IMR-90 (cell line): ENCODE measurements around the gene ARHGAP24. TPM values are rescaled to one million over a fixed set of nuclear protein-coding genes. Genes with fewer than 3 reads are reported as not detected.

ENCODE experiments used
- ATAC-seq: fragments of 200-7000 bp; cut with Tn5 transposase; 2 replicates; pipeline ENCODE4 v1.9.1; 2020; ENCODE audit warnings: low read depth, mild to moderate bottlenecking, moderate library complexity
- BruUV-seq: library from RNA; stranded (reverse); fragments of 400-500 nt; replicated peaks from 2 replicates; lab custom pipeline; 2021; lab: Mats Ljungman, UMichigan
- CTCF ChIA-PET: fragments of 300-600 bp; formaldehyde crosslinking; extraction: SDS; loops from one replicate; lab custom pipeline; 2021; ENCODE audit warnings: antibody characterized with exemption; lab: Yijun Ruan, JAX
- POLR2A ChIA-PET: fragments of 300-600 bp; sonication (Branson Sonifier 250); formaldehyde crosslinking; loops from one replicate; lab custom pipeline; 2022; ENCODE audit warnings: antibody characterized with exemption; ENCODE audit not compliant: unreplicated experiment; lab: Charles Lee
- DNase-seq: peaks from one replicate; pipeline ENCODE4 v3.0.0; 2013
- H2AFZ ChIP-seq: replicated peaks from 2 replicates; pipeline ENCODE3; 2013; ENCODE audit warnings: low read length, mild to moderate bottlenecking; ENCODE audit not compliant: poor library complexity
- H2AK5ac ChIP-seq: 2 replicates; pipeline ENCODE4 v1.6.1; 2013; ENCODE audit warnings: low read depth, low read length, inconsistent platforms
- H2AK9ac ChIP-seq: replicated peaks from 2 replicates; pipeline ENCODE3; 2013; ENCODE audit warnings: mild to moderate bottlenecking, low read depth, low read length, moderate library complexity; ENCODE audit not compliant: poor library complexity
- H2BK120ac ChIP-seq: 2 replicates; pipeline ENCODE4 v1.6.1; 2013; ENCODE audit warnings: low read depth, low read length, inconsistent platforms
- H2BK15ac ChIP-seq: 3 replicates; pipeline ENCODE4 v1.6.1; 2013; ENCODE audit warnings: low read depth, low read length, inconsistent platforms
- H2BK20ac ChIP-seq: 2 replicates; pipeline ENCODE4 v1.6.1; 2013; ENCODE audit warnings: low read depth, mild to moderate bottlenecking, inconsistent platforms, low read length, moderate library complexity
- H2BK5ac ChIP-seq: 2 replicates; pipeline ENCODE4 v1.6.1; 2013; ENCODE audit warnings: mild to moderate bottlenecking, low read depth, low read length, inconsistent platforms; ENCODE audit not compliant: poor library complexity, severe bottlenecking
- H3K14ac ChIP-seq: replicated peaks from 2 replicates; pipeline ENCODE4 v1.6.1; 2013; ENCODE audit warnings: low read depth, low read length, inconsistent platforms
- H3K18ac ChIP-seq: 2 replicates; pipeline ENCODE4 v1.6.1; 2013; ENCODE audit warnings: low read depth, low read length, control low read depth
- H3K23ac ChIP-seq: 2 replicates; pipeline ENCODE4 v1.6.1; 2013; ENCODE audit warnings: low read depth, low read length, inconsistent platforms
- H3K27ac ChIP-seq: 2 replicates; pipeline ENCODE4 v1.5.1; 2013; ENCODE audit warnings: mild to moderate bottlenecking, control low read depth, low read length; ENCODE audit not compliant: insufficient read depth
- H3K27me3 ChIP-seq: 2 replicates; pipeline ENCODE4 v1.6.1; 2013; ENCODE audit warnings: low read length; ENCODE audit not compliant: control insufficient read depth, insufficient read depth
- H3K36me3 ChIP-seq: 2 replicates; pipeline ENCODE4 v1.6.1; 2013; ENCODE audit warnings: low read length, mixed read lengths; ENCODE audit not compliant: control insufficient read depth, insufficient read depth
- H3K4ac ChIP-seq: 2 replicates; pipeline ENCODE4 v1.6.1; 2013; ENCODE audit warnings: low read depth, low read length, inconsistent platforms
- H3K4me1 ChIP-seq: 2 replicates; pipeline ENCODE4 v1.6.1; 2013; ENCODE audit warnings: low read length, mixed read lengths; ENCODE audit not compliant: control insufficient read depth, insufficient read depth
- H3K4me2 ChIP-seq: 2 replicates; pipeline ENCODE4 v1.6.1; 2013; ENCODE audit warnings: low read depth, mild to moderate bottlenecking, control low read depth, low read length, moderate library complexity
- H3K4me3 ChIP-seq: 2 replicates; pipeline ENCODE4 v1.5.1; 2013; ENCODE audit warnings: low read depth, mild to moderate bottlenecking, control low read depth, low read length, moderate library complexity; ENCODE audit not compliant: insufficient read depth
- H3K56ac ChIP-seq: 2 replicates; pipeline ENCODE4 v1.6.1; 2013; ENCODE audit warnings: low read length, inconsistent platforms; ENCODE audit not compliant: insufficient read depth; ENCODE audit errors: extremely low read depth
- H3K79me1 ChIP-seq, 2 experiments: 2 replicates each; pipeline ENCODE4 v1.6.1; 2013; ENCODE audit warnings: low read length in 2 of 2, inconsistent platforms in 1 of 2, low read depth in 1 of 2
- H3K9ac ChIP-seq: 2 replicates; pipeline ENCODE4 v1.6.1; 2013; ENCODE audit warnings: low read depth, low read length, control low read depth
- H3K9me1 ChIP-seq: 2 replicates; pipeline ENCODE4 v1.6.1; 2013; ENCODE audit warnings: low read length, inconsistent platforms; ENCODE audit not compliant: insufficient read depth
- H3K9me3 ChIP-seq: 2 replicates; pipeline ENCODE4 v1.6.1; 2013; ENCODE audit warnings: low read length; ENCODE audit not compliant: control insufficient read depth, insufficient read depth
- H4K20me1 ChIP-seq: 2 replicates; pipeline ENCODE4 v1.6.1; 2013; ENCODE audit warnings: low read length, inconsistent platforms; ENCODE audit not compliant: insufficient read depth
- H4K5ac ChIP-seq: 2 replicates; pipeline ENCODE4 v1.6.1; 2013; ENCODE audit warnings: mild to moderate bottlenecking, low read depth, low read length, control low read depth
- H4K8ac ChIP-seq, 2 experiments: 2 replicates each; pipeline ENCODE4 v1.6.1; 2013; ENCODE audit warnings: low read depth in 2 of 2, low read length in 2 of 2, control low read depth in 1 of 2, inconsistent platforms in 1 of 2
- H4K91ac ChIP-seq: 2 replicates; pipeline ENCODE4 v1.6.1; 2013; ENCODE audit warnings: low read depth, low read length, inconsistent platforms; ENCODE audit not compliant: insufficient read depth
- BHLHE40 ChIP-seq: fragments of 150-350 bp; IDR thresholded peaks from 2 replicates; pipeline ENCODE4 v1.6.1; 2016; ENCODE audit warnings: mild to moderate bottlenecking, low read depth, low read length
- CEBPB ChIP-seq: IDR thresholded peaks from 2 replicates; pipeline ENCODE4 v1.6.1; 2012; ENCODE audit warnings: low read depth, low read length, improper control_type of control experiment
- CHD1 ChIP-seq: IDR thresholded peaks from 2 replicates; pipeline ENCODE4 v1.6.1; 2012; ENCODE audit warnings: low read depth, low read length, improper control_type of control experiment
- FOS ChIP-seq: fragments of 150-350 bp; IDR thresholded peaks from 2 replicates; pipeline ENCODE4 v1.6.1; 2016; ENCODE audit warnings: low read depth, low read length
- MAFK ChIP-seq: IDR thresholded peaks from 2 replicates; pipeline ENCODE4 v1.6.1; 2012; ENCODE audit warnings: low read depth, low read length, improper control_type of control experiment
- MAZ ChIP-seq: IDR thresholded peaks from 2 replicates; pipeline ENCODE4 v1.6.1; 2012; ENCODE audit warnings: low read depth, mild to moderate bottlenecking, low read length, improper control_type of control experiment, moderate library complexity, borderline replicate concordance
- MXI1 ChIP-seq: IDR thresholded peaks from 2 replicates; pipeline ENCODE4 v1.6.1; 2012; ENCODE audit warnings: low read depth, mild to moderate bottlenecking, low read length, moderate library complexity, borderline replicate concordance
- NFE2L2 ChIP-seq: fragments of 150-350 bp; IDR thresholded peaks from 2 replicates; pipeline ENCODE4 v1.6.1; 2016; ENCODE audit warnings: low read depth, mild to moderate bottlenecking, low read length
- POLR2A ChIP-seq: IDR thresholded peaks from 2 replicates; pipeline ENCODE4 v1.6.1; 2012; ENCODE audit warnings: mild to moderate bottlenecking, low read depth, low read length
- RAD21 ChIP-seq: IDR thresholded peaks from 2 replicates; pipeline ENCODE4 v1.6.1; 2012; ENCODE audit warnings: low read length, improper control_type of control experiment
- RCOR1 ChIP-seq: IDR thresholded peaks from 2 replicates; pipeline ENCODE4 v1.6.1; 2012; ENCODE audit warnings: mild to moderate bottlenecking, low read length, improper control_type of control experiment; ENCODE audit not compliant: insufficient replicate concordance
- RFX5 ChIP-seq: IDR thresholded peaks from 2 replicates; pipeline ENCODE4 v1.8.0; 2012; ENCODE audit warnings: low read depth, mild to moderate bottlenecking, low read length, moderate library complexity
- SMC3 ChIP-seq: fragments of 150-350 bp; IDR thresholded peaks from 2 replicates; pipeline ENCODE4 v1.6.1; 2016; ENCODE audit warnings: low read depth, mild to moderate bottlenecking, antibody characterized with exemption, low read length, moderate library complexity
- WGBS, 2 experiments: methylation state at CpG; one replicate each; pipeline versions ENCODE4 v1.1.5 to v1.1.7; 2013; ENCODE audit warnings: missing lambda C conversion rate in 2 of 2; ENCODE audit not compliant: insufficient read length in 1 of 2; ENCODE audit errors: extremely low coverage in 2 of 2; 5-methylcytosine and 5-hydroxymethylcytosine counted together
- dilution Hi-C: fragments of 300-500 bp; cut with HindIII; formaldehyde crosslinking; loops from one replicate; pipeline ENCODE4 v1.14.3; 2018; ENCODE audit warnings: low sequenced_read_pairs; ENCODE audit not compliant: unreplicated experiment
- in situ Hi-C: fragments of 300-500 bp; cut with MboI; formaldehyde crosslinking; loops from 3 replicates; pipeline ENCODE4 v1.14.3; 2019; ENCODE audit warnings: low sequenced_read_pairs, inconsistent platforms, mixed read lengths
- intact Hi-C: fragments of 100-400 bp; cut with micrococcal nuclease; formaldehyde crosslinking; loops from 2 replicates; pipeline ENCODE4 v1.10.0; 2022
- polyA plus RNA-seq, 3 experiments: library from polyadenylated mRNA; depleted of rRNA; stranded (reverse); fragments of >200 nt; gene quantifications; 2 replicates each; pipeline ENCODE4 v1.2.3, GENCODE V29; 2012; ENCODE audit warnings: low replicate concordance in 1 of 3
- total RNA-seq: library from RNA; depleted of rRNA; stranded (reverse); fragments of >200 nt; gene quantifications from 2 replicates; pipeline ENCODE4 v1.2.3, GENCODE V29; 2012
- TF ChIP-seq, protein P1 (sequence below): fragments of 150-350 bp; IDR thresholded peaks from 2 replicates; pipeline ENCODE4 v1.6.1; 2016; ENCODE audit warnings: low read depth, mild to moderate bottlenecking, low read length, moderate library complexity, borderline replicate concordance
- TF ChIP-seq, protein P2 (sequence below): conservative IDR thresholded peaks from 2 replicates; pipeline ENCODE4 v1.5.1; 2012; ENCODE audit warnings: mild to moderate bottlenecking, low read depth, low read length, improper control_type of control experiment

Gene ARHGAP24
- total and polyA plus RNA-seq, 2 of the 4 experiments (the other 2 are of a cell fraction) = 11.9 to 24.0 TPM

DNA sequence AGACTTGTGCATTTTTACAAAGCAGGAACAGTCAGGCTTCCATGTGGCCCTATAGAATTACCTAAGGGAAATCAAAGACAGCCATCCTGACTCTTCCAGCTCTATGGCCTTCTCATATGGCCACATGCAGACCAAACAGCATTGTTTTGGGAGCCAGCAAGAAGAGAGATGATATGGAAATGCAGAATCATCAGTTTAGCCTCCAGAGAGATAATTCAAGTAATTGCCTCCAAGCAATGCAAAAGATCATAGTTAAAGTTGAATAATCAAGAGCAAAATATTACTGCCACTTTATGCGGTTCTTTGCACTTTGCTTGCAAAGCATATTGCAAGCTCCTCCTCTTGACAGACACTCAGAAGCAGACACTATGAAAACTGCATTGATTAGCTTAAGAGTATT is 207.4 kb downstream of the ARHGAP24 start:
- dilution Hi-C loops (no loop called here), intact Hi-C loops (no loop called here), in situ Hi-C loops (no loop called here)
- no peak overlapping the region for H3K27ac ChIP-seq
- no peak overlapping the region for H2AK9ac ChIP-seq
- TF ChIP-seq MXI1 = no peak
- no peak for TF ChIP-seq POLR2A
- no peak for TF ChIP-seq RCOR1
- no peak for TF ChIP-seq FOS
- no peak for TF ChIP-seq NFE2L2
- TF ChIP-seq, protein P1, sequence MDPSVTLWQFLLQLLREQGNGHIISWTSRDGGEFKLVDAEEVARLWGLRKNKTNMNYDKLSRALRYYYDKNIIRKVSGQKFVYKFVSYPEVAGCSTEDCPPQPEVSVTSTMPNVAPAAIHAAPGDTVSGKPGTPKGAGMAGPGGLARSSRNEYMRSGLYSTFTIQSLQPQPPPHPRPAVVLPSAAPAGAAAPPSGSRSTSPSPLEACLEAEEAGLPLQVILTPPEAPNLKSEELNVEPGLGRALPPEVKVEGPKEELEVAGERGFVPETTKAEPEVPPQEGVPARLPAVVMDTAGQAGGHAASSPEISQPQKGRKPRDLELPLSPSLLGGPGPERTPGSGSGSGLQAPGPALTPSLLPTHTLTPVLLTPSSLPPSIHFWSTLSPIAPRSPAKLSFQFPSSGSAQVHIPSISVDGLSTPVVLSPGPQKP = no peak
- TF ChIP-seq RFX5 = no peak
- no peak for TF ChIP-seq CEBPB
- no peak for TF ChIP-seq BHLHE40
- TF ChIP-seq MAFK = no peak
- TF ChIP-seq RAD21 = no peak
- no peak for TF ChIP-seq SMC3
- TF ChIP-seq, protein P2, sequence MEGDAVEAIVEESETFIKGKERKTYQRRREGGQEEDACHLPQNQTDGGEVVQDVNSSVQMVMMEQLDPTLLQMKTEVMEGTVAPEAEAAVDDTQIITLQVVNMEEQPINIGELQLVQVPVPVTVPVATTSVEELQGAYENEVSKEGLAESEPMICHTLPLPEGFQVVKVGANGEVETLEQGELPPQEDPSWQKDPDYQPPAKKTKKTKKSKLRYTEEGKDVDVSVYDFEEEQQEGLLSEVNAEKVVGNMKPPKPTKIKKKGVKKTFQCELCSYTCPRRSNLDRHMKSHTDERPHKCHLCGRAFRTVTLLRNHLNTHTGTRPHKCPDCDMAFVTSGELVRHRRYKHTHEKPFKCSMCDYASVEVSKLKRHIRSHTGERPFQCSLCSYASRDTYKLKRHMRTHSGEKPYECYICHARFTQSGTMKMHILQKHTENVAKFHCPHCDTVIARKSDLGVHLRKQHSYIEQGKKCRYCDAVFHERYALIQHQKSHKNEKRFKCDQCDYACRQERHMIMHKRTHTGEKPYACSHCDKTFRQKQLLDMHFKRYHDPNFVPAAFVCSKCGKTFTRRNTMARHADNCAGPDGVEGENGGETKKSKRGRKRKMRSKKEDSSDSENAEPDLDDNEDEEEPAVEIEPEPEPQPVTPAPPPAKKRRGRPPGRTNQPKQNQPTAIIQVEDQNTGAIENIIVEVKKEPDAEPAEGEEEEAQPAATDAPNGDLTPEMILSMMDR = no peak
- no peak for TF ChIP-seq MAZ
- no peak for TF ChIP-seq CHD1
- WGBS, 2 experiments = no CpG with 5 or more reads among the region's 1 CpG
- no peak overlapping the region for H2BK20ac ChIP-seq
- H2BK120ac ChIP-seq = no peak overlapping the region
- H3K4me2 ChIP-seq = no peak overlapping the region
- no peak overlapping the region for H3K18ac ChIP-seq
- no peak overlapping the region for H2AK5ac ChIP-seq
- no peak overlapping the region for H4K91ac ChIP-seq
- no peaks in the 10 kb centered on the region for H3K9me3 ChIP-seq
- H4K8ac ChIP-seq = no peak overlapping the region
- no peak overlapping the region for H3K56ac ChIP-seq
- POLR2A ChIA-PET = no interaction called here
- no peak overlapping the region for H2BK5ac ChIP-seq
- no peak overlapping the region for H3K14ac ChIP-seq
- H3K4me3 ChIP-seq = no peak overlapping the region
- no peak overlapping the region for H2BK15ac ChIP-seq
- no peak overlapping the region for H2AFZ ChIP-seq
- H4K20me1 ChIP-seq = no peaks in the 10 kb centered on the region
- CTCF ChIA-PET = no interaction called here
- H3K36me3 ChIP-seq = no peaks in the 10 kb centered on the region
- DNase-seq = no peak
- no peak overlapping the region for H4K5ac ChIP-seq
- H3K4ac ChIP-seq = no peak overlapping the region
- H3K23ac ChIP-seq = no peak overlapping the region
- H3K27me3 ChIP-seq = no peaks in the 10 kb centered on the region
- H3K9me1 ChIP-seq = no peaks in the 10 kb centered on the region
- H3K4me1 ChIP-seq = no peaks in the 10 kb centered on the region
- BruUV-seq = no TSS peak
- H3K79me1 ChIP-seq = no peaks in the 10 kb centered on the region
- ATAC-seq = no peak
- no peak overlapping the region for H3K9ac ChIP-seq
